Type B pancreatic cell (in vitro differentiated cells): ENCODE results near the gene PPP2R1B. TPM values are rescaled to one million over a fixed set of nuclear protein-coding genes. Genes with fewer than 3 reads are reported as not detected.
A peak's percentile ranks its signal among the peaks of the same experiment; 100 is the strongest.

Experiments
- DNase-seq: peaks from one replicate; pipeline ENCODE4 v3.0.0; 2021; ENCODE audit warnings: mixed read lengths; ENCODE audit not compliant: unreplicated experiment; ENCODE audit errors: extremely low spot score
- H3K27ac Mint-ChIP-seq: 2 replicates; pipeline ENCODE4 v1.8.0; 2021; ENCODE audit warnings: mild to moderate bottlenecking, mixed read lengths
- H3K27me3 Mint-ChIP-seq: 2 replicates; pipeline ENCODE4 v1.8.0; 2021; ENCODE audit warnings: mixed read lengths
- H3K36me3 Mint-ChIP-seq: 2 replicates; pipeline ENCODE4 v1.8.0; 2021; ENCODE audit warnings: mixed read lengths
- H3K4me1 Mint-ChIP-seq: one replicate; pipeline ENCODE4 v1.8.0; 2021; ENCODE audit warnings: mixed read lengths; ENCODE audit not compliant: unreplicated experiment
- H3K4me3 Mint-ChIP-seq: 2 replicates; pipeline ENCODE4 v1.8.0; 2021; ENCODE audit warnings: mild to moderate bottlenecking, mixed read lengths
- H3K9me3 Mint-ChIP-seq: 2 replicates; pipeline ENCODE4 v1.8.0; 2021; ENCODE audit warnings: mixed read lengths
- total RNA-seq: library from RNA; stranded (reverse); gene quantifications from 2 replicates; pipeline ENCODE4 v1.2.1, GENCODE V29; 2021; ENCODE audit warnings: low replicate concordance
- TF ChIP-seq, protein P1 (sequence below): fragments of 200-600 bp; sonication (generic); conservative IDR thresholded peaks from 2 replicates; pipeline ENCODE4 v1.5.0; 2021; ENCODE audit warnings: antibody characterized with exemption, mild to moderate bottlenecking

Gene PPP2R1B
- total RNA-seq, 1 donor from 2014 or later, result 52.3 TPM

DNA sequence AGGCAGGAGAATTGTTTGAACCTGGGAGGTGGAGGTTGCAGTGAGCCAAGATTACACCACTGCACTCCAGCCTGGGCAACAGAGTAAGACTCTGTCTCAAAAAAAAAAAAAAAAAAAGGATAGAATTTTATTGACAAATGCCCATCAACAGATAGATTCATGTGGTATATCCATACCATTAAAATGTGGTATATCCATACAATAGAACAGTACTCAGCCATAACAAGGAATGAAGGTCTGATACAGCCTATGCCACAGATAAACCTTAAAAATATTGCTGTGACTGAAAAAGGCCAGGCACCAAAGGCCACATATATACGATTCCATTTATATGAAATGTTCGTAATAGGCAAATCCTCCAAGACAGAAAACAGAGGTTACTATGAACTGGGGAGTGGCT is 45.3 kb upstream of the PPP2R1B start:
- H3K27me3 Mint-ChIP-seq, result no peaks in the 10 kb centered on the region
- H3K36me3 Mint-ChIP-seq, result peaks cover 29% of the 10 kb centered on the region
- no peaks in the 10 kb centered on the region for H3K9me3 Mint-ChIP-seq
- H3K4me3 Mint-ChIP-seq, result no peak overlapping the region
- H3K4me1 Mint-ChIP-seq, result peaks cover 12% of the 10 kb centered on the region
- TF ChIP-seq, protein P1, sequence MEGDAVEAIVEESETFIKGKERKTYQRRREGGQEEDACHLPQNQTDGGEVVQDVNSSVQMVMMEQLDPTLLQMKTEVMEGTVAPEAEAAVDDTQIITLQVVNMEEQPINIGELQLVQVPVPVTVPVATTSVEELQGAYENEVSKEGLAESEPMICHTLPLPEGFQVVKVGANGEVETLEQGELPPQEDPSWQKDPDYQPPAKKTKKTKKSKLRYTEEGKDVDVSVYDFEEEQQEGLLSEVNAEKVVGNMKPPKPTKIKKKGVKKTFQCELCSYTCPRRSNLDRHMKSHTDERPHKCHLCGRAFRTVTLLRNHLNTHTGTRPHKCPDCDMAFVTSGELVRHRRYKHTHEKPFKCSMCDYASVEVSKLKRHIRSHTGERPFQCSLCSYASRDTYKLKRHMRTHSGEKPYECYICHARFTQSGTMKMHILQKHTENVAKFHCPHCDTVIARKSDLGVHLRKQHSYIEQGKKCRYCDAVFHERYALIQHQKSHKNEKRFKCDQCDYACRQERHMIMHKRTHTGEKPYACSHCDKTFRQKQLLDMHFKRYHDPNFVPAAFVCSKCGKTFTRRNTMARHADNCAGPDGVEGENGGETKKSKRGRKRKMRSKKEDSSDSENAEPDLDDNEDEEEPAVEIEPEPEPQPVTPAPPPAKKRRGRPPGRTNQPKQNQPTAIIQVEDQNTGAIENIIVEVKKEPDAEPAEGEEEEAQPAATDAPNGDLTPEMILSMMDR, result no peak
- H3K27ac Mint-ChIP-seq, result no peak overlapping the region
- DNase-seq, result no peak

DNA sequence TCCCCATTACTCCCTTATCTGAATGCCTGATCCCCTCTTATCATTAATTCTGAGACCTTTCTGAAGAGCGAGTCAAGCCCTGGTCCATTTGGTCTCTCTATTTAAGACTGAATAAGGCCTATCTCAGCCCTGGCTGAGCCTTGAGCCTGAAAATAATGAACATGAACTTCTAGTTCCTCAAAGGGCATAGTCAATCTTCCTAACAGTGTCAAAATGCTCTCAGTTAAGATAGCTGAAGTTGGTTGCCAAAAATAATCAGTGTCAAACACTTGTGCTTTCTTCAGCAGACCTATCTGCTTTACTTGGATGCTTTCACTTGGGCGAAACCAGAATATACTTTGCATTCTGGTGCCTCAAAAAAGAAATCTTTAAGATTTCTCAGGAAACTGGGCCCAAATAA is 42.6 kb upstream of the PPP2R1B start:
- Mint-ChIP-seq H3K4me1 (peaks cover under 1% of the 10 kb centered on the region), H3K9me3 (no peaks in the 10 kb centered on the region), H3K27ac (no peak overlapping the region), H3K36me3 (peaks cover 39% of the 10 kb centered on the region), H3K4me3 (no peak overlapping the region), H3K27me3 (no peaks in the 10 kb centered on the region)
- TF ChIP-seq, protein P1, result no peak
- no peak for DNase-seq

DNA sequence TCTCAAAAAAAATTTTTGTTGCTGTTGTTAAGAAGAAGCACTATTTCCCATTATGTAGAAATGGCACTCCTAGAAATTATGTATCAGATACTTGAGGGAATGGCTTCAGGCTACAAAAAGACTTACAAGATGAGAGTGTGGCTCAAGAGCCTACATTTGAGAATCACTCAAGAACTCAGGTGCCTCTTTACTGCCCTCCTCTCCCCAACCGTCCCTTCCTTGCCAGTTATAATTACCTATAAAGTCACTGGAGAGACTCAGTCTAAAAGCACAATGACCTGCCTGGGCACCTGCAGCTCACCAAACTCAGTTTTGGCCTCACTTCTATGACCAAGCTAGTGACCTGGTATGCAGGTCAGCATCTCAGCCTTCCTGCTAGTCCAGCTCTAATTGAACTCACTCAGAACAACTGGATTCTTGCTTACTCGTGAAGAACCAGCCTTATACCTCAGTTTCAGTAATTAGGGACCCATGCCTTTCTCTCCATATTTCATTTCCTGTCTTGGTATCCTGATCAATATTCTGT is 41.9 kb upstream of the PPP2R1B start:
- H3K4me3 Mint-ChIP-seq, result no peak overlapping the region
- peaks cover 43% of the 10 kb centered on the region for H3K36me3 Mint-ChIP-seq
- TF ChIP-seq, protein P1, result no peak
- H3K27ac Mint-ChIP-seq, result no peak overlapping the region
- no peaks in the 10 kb centered on the region for H3K9me3 Mint-ChIP-seq
- H3K27me3 Mint-ChIP-seq, result no peaks in the 10 kb centered on the region
- no peak for DNase-seq
- no peaks in the 10 kb centered on the region for H3K4me1 Mint-ChIP-seq

DNA sequence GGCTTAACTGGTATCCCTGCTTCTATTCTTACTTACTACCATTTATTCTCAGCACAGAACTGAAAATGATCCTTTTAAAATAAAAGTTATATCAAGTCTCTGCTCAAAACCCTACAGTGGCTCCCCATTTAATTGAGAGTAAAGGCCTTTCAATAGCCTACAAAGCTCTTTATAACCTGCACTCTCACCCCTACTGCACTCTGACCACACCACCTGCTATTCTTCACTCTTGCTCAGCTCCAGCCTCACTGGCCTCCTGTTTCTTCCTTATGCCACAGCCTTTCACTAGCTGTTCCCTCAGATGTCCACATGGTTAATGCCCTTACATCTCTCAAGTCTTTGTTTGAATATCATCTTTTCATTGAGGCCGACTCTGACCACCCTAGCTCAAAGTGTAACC is 40.9 kb upstream of the PPP2R1B start:
- H3K36me3 Mint-ChIP-seq, result peaks cover 48% of the 10 kb centered on the region

DNA sequence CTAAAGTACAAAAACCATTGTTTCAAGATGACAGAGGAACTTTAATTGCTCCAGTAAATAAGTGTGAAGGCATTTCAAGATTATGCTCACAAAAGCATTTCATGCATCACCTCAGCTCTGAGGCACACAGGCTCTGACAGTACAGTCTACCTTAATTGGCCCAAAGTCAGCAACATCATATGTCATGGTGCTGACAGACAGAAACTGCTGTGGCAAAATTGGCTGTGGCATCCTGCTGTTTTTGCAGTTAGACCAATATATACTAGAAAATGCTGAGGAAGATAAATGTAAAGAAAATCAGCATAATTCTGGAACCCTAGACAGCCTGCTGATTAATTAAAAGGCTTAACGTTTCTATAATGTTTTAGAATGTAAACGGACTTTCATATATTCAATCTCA is 34.9 kb upstream of the PPP2R1B start:
- Mint-ChIP-seq H3K4me1 (peaks cover 21% of the 10 kb centered on the region), H3K9me3 (peaks cover 11% of the 10 kb centered on the region), H3K27ac (peak overlapping the region; percentile 68), H3K27me3 (no peaks in the 10 kb centered on the region), H3K4me3 (no peak overlapping the region), H3K36me3 (peaks cover 58% of the 10 kb centered on the region)
- TF ChIP-seq, protein P1, result no peak
- DNase-seq, result no peak

More for the DNA sequence above, 40.9 kb upstream of the PPP2R1B start:
- Mint-ChIP-seq H3K4me1 (peaks cover 1% of the 10 kb centered on the region), H3K9me3 (no peaks in the 10 kb centered on the region), H3K4me3 (no peak overlapping the region), H3K27me3 (no peaks in the 10 kb centered on the region), H3K27ac (no peak overlapping the region)
- DNase-seq, result no peak
- TF ChIP-seq, protein P1, result no peak

DNA sequence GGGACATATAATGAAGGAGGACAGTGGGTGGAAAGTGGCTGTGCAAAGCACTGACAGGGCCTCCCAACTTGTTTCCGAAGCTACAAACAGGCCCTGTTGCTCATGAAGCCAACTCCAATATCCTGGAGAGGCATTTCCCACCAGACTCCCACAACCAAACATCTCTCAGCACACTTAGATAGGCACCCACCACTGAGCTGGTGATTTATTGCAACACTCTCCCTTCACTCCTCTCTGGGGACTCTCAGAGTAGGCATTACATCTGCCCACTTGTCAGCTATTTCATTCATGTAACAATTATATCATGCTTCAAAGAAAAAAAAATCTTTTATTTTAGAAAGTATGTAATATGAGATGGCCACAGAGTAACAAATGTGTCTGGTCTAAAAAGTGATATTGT is 32.1 kb upstream of the PPP2R1B start:
- H3K4me1 Mint-ChIP-seq, result peaks cover 36% of the 10 kb centered on the region
- no peak for DNase-seq
- peaks cover 49% of the 10 kb centered on the region for H3K36me3 Mint-ChIP-seq
- no peak overlapping the region for H3K27ac Mint-ChIP-seq
- no peak overlapping the region for H3K4me3 Mint-ChIP-seq
- TF ChIP-seq, protein P1, result no peak
- H3K27me3 Mint-ChIP-seq, result no peaks in the 10 kb centered on the region
- H3K9me3 Mint-ChIP-seq, result peaks cover 11% of the 10 kb centered on the region
